WTC11 (cell line): ENCODE measurements around the gene PDCD10. TPM values are rescaled to one million over a fixed set of nuclear protein-coding genes. Genes with fewer than 3 reads are reported as not detected.

Experiments used
- ATAC-seq: fragments of 200-7000 bp; cut with Tn5 transposase; 2 replicates; pipeline ENCODE4 v1.10.0; 2021; ENCODE audit warnings: mild to moderate bottlenecking, moderate library complexity
- CTCF ChIA-PET: fragments of 300-600 bp; sonication (Branson Sonifier 250); formaldehyde crosslinking; loops from one replicate; lab custom pipeline; 2021; ENCODE audit warnings: antibody characterized with exemption; lab: Charles Lee
- POLR2A ChIA-PET: fragments of 350-600 bp; sonication (Branson Sonifier 250); formaldehyde crosslinking; loops from one replicate; lab custom pipeline; 2021; ENCODE audit warnings: antibody characterized with exemption; lab: Charles Lee
- DNase-seq: peaks from one replicate; pipeline ENCODE4 v3.0.0; 2021; ENCODE audit warnings: low spot score
- H3K27ac Mint-ChIP-seq: 2 replicates; pipeline ENCODE4 v1.8.0; 2021; ENCODE audit warnings: mixed read lengths
- H3K27me3 Mint-ChIP-seq: 2 replicates; pipeline ENCODE4 v1.8.0; 2021; ENCODE audit warnings: low read depth, mild to moderate bottlenecking, moderate library complexity, mixed read lengths
- H3K36me3 Mint-ChIP-seq: 2 replicates; pipeline ENCODE4 v1.8.0; 2021; ENCODE audit warnings: mixed read lengths
- H3K4me1 Mint-ChIP-seq: 2 replicates; pipeline ENCODE4 v1.8.0; 2022; ENCODE audit warnings: mixed read lengths
- H3K4me3 Mint-ChIP-seq: 2 replicates; pipeline ENCODE4 v1.8.0; 2021; ENCODE audit warnings: mild to moderate bottlenecking, moderate library complexity, mixed read lengths
- H3K9me3 Mint-ChIP-seq: 2 replicates; pipeline ENCODE4 v1.8.0; 2021; ENCODE audit warnings: mixed read lengths
- ATF6 ChIP-seq: sonication (generic); formaldehyde crosslinking; IDR thresholded peaks from 2 replicates; pipeline ENCODE4 v1.8.1; 2023; ENCODE audit warnings: mild to moderate bottlenecking, missing genetic modification reagents
- CREB1 ChIP-seq: sonication (generic); formaldehyde crosslinking; IDR thresholded peaks from 2 replicates; pipeline ENCODE4 v1.8.0; 2023; ENCODE audit warnings: mild to moderate bottlenecking, missing genetic modification reagents
- ETV6 ChIP-seq: sonication (generic); formaldehyde crosslinking; IDR thresholded peaks from 2 replicates; pipeline ENCODE4 v1.8.1; 2022; ENCODE audit warnings: mild to moderate bottlenecking, missing genetic modification reagents
- FOXJ3 ChIP-seq: sonication (generic); formaldehyde crosslinking; IDR thresholded peaks from 2 replicates; pipeline ENCODE4 v1.9.0; 2021; ENCODE audit warnings: missing genetic modification reagents, mild to moderate bottlenecking, borderline replicate concordance
- FOXK1 ChIP-seq: sonication (generic); formaldehyde crosslinking; IDR thresholded peaks from 2 replicates; pipeline ENCODE4 v1.8.0; 2022; ENCODE audit warnings: mild to moderate bottlenecking, moderate library complexity, missing genetic modification reagents
- FOXP4 ChIP-seq: sonication (generic); formaldehyde crosslinking; IDR thresholded peaks from 2 replicates; pipeline ENCODE4 v1.8.0; 2022; ENCODE audit warnings: mild to moderate bottlenecking, missing genetic modification reagents
- GTF2I ChIP-seq: fragments of 250-450 bp; sonication (Bioruptor Pico); conservative IDR thresholded peaks from 2 replicates; pipeline ENCODE4 v1.4.0; 2021; ENCODE audit warnings: mild to moderate bottlenecking
- HMGA2 ChIP-seq: fragments of 250-450 bp; sonication (Bioruptor Pico); IDR thresholded peaks from 2 replicates; pipeline ENCODE4 v1.4.0; 2021; ENCODE audit warnings: mild to moderate bottlenecking, moderate library complexity
- JAZF1 ChIP-seq: fragments of 250-450 bp; sonication (Bioruptor Pico); IDR thresholded peaks from 2 replicates; pipeline ENCODE4 v1.9.0; 2021; ENCODE audit warnings: moderate library complexity, mild to moderate bottlenecking, inconsistent platforms
- KAT7 ChIP-seq: sonication (generic); formaldehyde crosslinking; IDR thresholded peaks from 2 replicates; pipeline ENCODE4 v1.8.1; 2023; ENCODE audit warnings: missing genetic modification reagents, mild to moderate bottlenecking, borderline replicate concordance
- MYBL2 ChIP-seq: sonication (generic); formaldehyde crosslinking; IDR thresholded peaks from 2 replicates; pipeline ENCODE4 v1.8.1; 2023; ENCODE audit warnings: mild to moderate bottlenecking, moderate library complexity, missing genetic modification reagents
- NFATC4 ChIP-seq: fragments of 250-450 bp; sonication (Bioruptor Pico); IDR thresholded peaks from 2 replicates; pipeline ENCODE4 v1.9.0; 2021; ENCODE audit warnings: mild to moderate bottlenecking
- PRDM15 ChIP-seq: sonication (generic); formaldehyde crosslinking; IDR thresholded peaks from 2 replicates; pipeline ENCODE4 v1.8.0; 2022; ENCODE audit warnings: missing genetic modification reagents
- ZNF232 ChIP-seq: sonication (generic); formaldehyde crosslinking; IDR thresholded peaks from 2 replicates; pipeline ENCODE4 v1.8.0; 2022; ENCODE audit warnings: mild to moderate bottlenecking, missing genetic modification reagents
- ZNF263 ChIP-seq: sonication (generic); formaldehyde crosslinking; IDR thresholded peaks from 2 replicates; pipeline ENCODE4 v1.8.1; 2022; ENCODE audit warnings: low read depth, mild to moderate bottlenecking, moderate library complexity, missing genetic modification reagents
- ZNF396 ChIP-seq: fragments of 250-450 bp; sonication (Bioruptor Pico); IDR thresholded peaks from 2 replicates; pipeline ENCODE4 v1.8.0; 2021; ENCODE audit warnings: mild to moderate bottlenecking, moderate library complexity, borderline replicate concordance
- ZNF512 ChIP-seq: sonication (generic); formaldehyde crosslinking; IDR thresholded peaks from 2 replicates; pipeline ENCODE4 v1.8.1; 2022; ENCODE audit warnings: missing genetic modification reagents, borderline replicate concordance
- ZSCAN18 ChIP-seq: fragments of 250-450 bp; sonication (Bioruptor Pico); IDR thresholded peaks from 2 replicates; pipeline ENCODE4 v2.1.2; 2022; ENCODE audit warnings: mild to moderate bottlenecking, moderate library complexity
- total RNA-seq: library from RNA; stranded (reverse); gene quantifications from 3 replicates; pipeline ENCODE4 v1.2.3, GENCODE V29; 2021

PDCD10 gene
- total RNA-seq, 1 experiment from 2014 or later: 60.8 TPM

GRCh38 chr3:167712445-167712844 lies 22.2 kb downstream of the PDCD10 start (continued):
- TF ChIP-seq ZNF232 (CRISPR knock-in tag) (no peak), HMGA2 (CRISPR knock-in tag) (no peak), FOXP4 (CRISPR knock-in tag) (no peak), MYBL2 (CRISPR knock-in tag) (no peak), ZSCAN18 (CRISPR knock-in tag) (no peak), FOXK1 (CRISPR knock-in tag) (no peak)
- TF ChIP-seq, all 79 proteins: peak for 0

GRCh38 chr3:167711439-167711838 lies 23.3 kb downstream of the PDCD10 start:
- Mint-ChIP-seq H3K4me1 (peaks cover 19% of the 10 kb centered on the region), H3K4me3 (no peak overlapping the region), H3K36me3 (peaks cover 61% of the 10 kb centered on the region), H3K27me3 (no peaks in the 10 kb centered on the region), H3K27ac (peak overlapping the region; percentile 64), H3K9me3 (no peaks in the 10 kb centered on the region)
- POLR2A ChIA-PET: no interaction called here
- ATAC-seq (no peak), DNase-seq (no peak)
- CTCF ChIA-PET: no interaction called here
- no peak for TF ChIP-seq FOXJ3

GRCh38 chr3:167710552-167710951 lies 24.1 kb downstream of the PDCD10 start:
- Mint-ChIP-seq H3K27me3 (no peaks in the 10 kb centered on the region), H3K27ac (peak overlapping the region; percentile 64), H3K36me3 (peaks cover 57% of the 10 kb centered on the region), H3K9me3 (no peaks in the 10 kb centered on the region)
- no peak for TF ChIP-seq KAT7 (CRISPR knock-in tag)
- TF ChIP-seq, all 79 proteins: peak for 0
- ATAC-seq (no peak), DNase-seq (no peak)
- ChIA-PET CTCF (interaction anchor here (0.7 kb wide), 1 partner anchor 330 kb away, joined by 3 read pairs; the partner anchor contains the start of gene ZBBX), POLR2A (interaction anchor here (0.6 kb wide), 1 partner anchor 737 kb away, joined by 3 read pairs; no protein-coding TSS in a partner anchor)
- Mint-ChIP-seq H3K4me1 (peaks cover 19% of the 10 kb centered on the region), H3K4me3 (no peak overlapping the region)

- Mint-ChIP-seq H3K4me1 (peaks cover 19% of the 10 kb centered on the region), H3K4me3 (no peak overlapping the region), H3K36me3 (peaks cover 57% of the 10 kb centered on the region), H3K9me3 (no peaks in the 10 kb centered on the region), H3K27me3 (no peaks in the 10 kb centered on the region), H3K27ac (peak overlapping the region; percentile 61)
- POLR2A ChIA-PET: no interaction called here
- ATAC-seq (no peak), DNase-seq (no peak)
- CTCF ChIA-PET: interaction anchor here (0.7 kb wide), 1 partner anchor 330 kb away, joined by 3 read pairs; the partner anchor contains the start of gene ZBBX
- no peak for TF ChIP-seq ETV6 (CRISPR knock-in tag)
- TF ChIP-seq ZNF263 (CRISPR knock-in tag): no peak
- no peak for TF ChIP-seq GTF2I (CRISPR knock-in tag)
- no peak for TF ChIP-seq ZNF396 (CRISPR knock-in tag)
- no peak for TF ChIP-seq FOXJ3
- no peak for TF ChIP-seq JAZF1 (CRISPR knock-in tag)
- TF ChIP-seq ZSCAN18 (CRISPR knock-in tag): no peak
- TF ChIP-seq PRDM15 (CRISPR knock-in tag): no peak
- TF ChIP-seq ZNF512 (CRISPR knock-in tag): no peak
- TF ChIP-seq ATF6: no peak
- TF ChIP-seq CREB1: no peak
- no peak for TF ChIP-seq NFATC4 (CRISPR knock-in tag)
These were observed 25.0 kb downstream of the PDCD10 start for GRCh38 chr3:167709690-167710089.
